Smooth muscle cell (in vitro differentiated cells): Measurements from ENCODE around the gene ELMO3. TPM values are rescaled to one million over a fixed set of nuclear protein-coding genes. Genes with fewer than 3 reads are reported as not detected.

Source experiments
- DNase-seq: peaks from one replicate; lab custom pipeline; 2025; ENCODE audit not compliant: unreplicated experiment; lab: John Stamatoyannopoulos, UW
- H2AFZ ChIP-seq: fragments of 200-600 bp; sonication (generic); 2 replicates; pipeline ENCODE4 v1.6.0; 2016; ENCODE audit warnings: antibody characterized with exemption, low read depth, mild to moderate bottlenecking
- H3F3A ChIP-seq: fragments of 200-600 bp; sonication (generic); 2 replicates; pipeline ENCODE4 v1.6.0; 2017; ENCODE audit warnings: antibody characterized with exemption, low read depth
- H3K27ac ChIP-seq: fragments of 200-600 bp; sonication (generic); 2 replicates; pipeline ENCODE4 v1.5.1; 2016; ENCODE audit warnings: low read depth, mild to moderate bottlenecking
- H3K27me3 ChIP-seq: fragments of 200-600 bp; sonication (generic); 2 replicates; pipeline ENCODE4 v1.6.1; 2016; ENCODE audit warnings: low read depth, mild to moderate bottlenecking
- H3K36me3 ChIP-seq: fragments of 200-600 bp; sonication (generic); 2 replicates; pipeline ENCODE4 v1.5.1; 2016; ENCODE audit warnings: low read depth
- H3K4me1 ChIP-seq: fragments of 200-600 bp; sonication (generic); 2 replicates; pipeline ENCODE4 v1.5.1; 2016; ENCODE audit warnings: low read depth
- H3K4me2 ChIP-seq: fragments of 200-600 bp; sonication (generic); 2 replicates; pipeline ENCODE4 v1.6.0; 2016; ENCODE audit warnings: mild to moderate bottlenecking
- H3K4me3 ChIP-seq: fragments of 200-600 bp; sonication (generic); 2 replicates; pipeline ENCODE4 v1.5.1; 2016; ENCODE audit warnings: mild to moderate bottlenecking
- H3K79me2 ChIP-seq: fragments of 200-600 bp; sonication (generic); 2 replicates; pipeline ENCODE4 v1.6.0; 2016; ENCODE audit warnings: low read depth, mild to moderate bottlenecking
- H3K9ac ChIP-seq: fragments of 200-600 bp; sonication (generic); 2 replicates; pipeline ENCODE4 v1.6.0; 2016; ENCODE audit warnings: low read depth
- H3K9me3 ChIP-seq: fragments of 200-600 bp; sonication (generic); replicated peaks from 2 replicates; pipeline ENCODE4 v1.5.1; 2016; ENCODE audit warnings: low read depth
- H4K20me1 ChIP-seq: fragments of 200-600 bp; sonication (generic); 2 replicates; pipeline ENCODE4 v1.6.0; 2016; ENCODE audit warnings: low read depth
- CTCF ChIP-seq: fragments of 200-600 bp; sonication (generic); IDR thresholded peaks from 2 replicates; pipeline ENCODE4 v1.5.1; 2017; ENCODE audit warnings: borderline replicate concordance, mild to moderate bottlenecking, antibody characterized with exemption; ENCODE audit not compliant: insufficient read depth, poor library complexity, severe bottlenecking
- WGBS: methylation state at CpG from one replicate; pipeline ENCODE4 v1.1.7; 2016; ENCODE audit warnings: low lambda C conversion rate; 5-methylcytosine and 5-hydroxymethylcytosine counted together
- polyA plus RNA-seq: library from polyadenylated mRNA; unstranded; fragments of >200 nt; fragmentation: Nextera tagmentation; extraction: Ambion mirVana; gene quantifications from 2 replicates; pipeline ENCODE4 v1.2.1, GENCODE V29; 2016
- total RNA-seq: library from RNA; depleted of rRNA; stranded (reverse); fragments of >200 nt; gene quantifications from 2 replicates; pipeline ENCODE4 v1.2.3, GENCODE V29; 2014

Gene ELMO3
- total and polyA plus RNA-seq, 2 experiments from 2014 or later = 2.2 to 6.7 TPM

- Histone ChIP-seq H3K79me2 (no peaks in the 10 kb centered on the region), H3F3A (no peaks in the 10 kb centered on the region), H2AFZ (no peak overlapping the region), H3K9me3 (no peaks in the 10 kb centered on the region), H3K4me3 (peak overlapping the region; percentile 40), H4K20me1 (peaks cover 40% of the 10 kb centered on the region), H3K9ac (no peak overlapping the region), H3K36me3 (no peaks in the 10 kb centered on the region), H3K4me1 (peaks cover 11% of the 10 kb centered on the region), H3K4me2 (peak overlapping the region; percentile 87), H3K27me3 (peaks cover 72% of the 10 kb centered on the region), H3K27ac (no peak overlapping the region)
- no peak for DNase-seq
- TF ChIP-seq CTCF = no peak
- WGBS = 8% methylated on average over 44 of the region's 44 CpGs
These were observed 36.3 kb upstream of the ELMO3 start for GRCh38 chr16:67162506-67163163.

- Histone ChIP-seq H3K4me1 (peaks cover 11% of the 10 kb centered on the region), H3F3A (no peaks in the 10 kb centered on the region), H3K9ac (no peak overlapping the region), H2AFZ (no peak overlapping the region), H4K20me1 (peaks cover 33% of the 10 kb centered on the region), H3K27me3 (peaks cover 65% of the 10 kb centered on the region), H3K4me2 (peak overlapping the region; percentile 87), H3K27ac (no peak overlapping the region), H3K9me3 (no peaks in the 10 kb centered on the region), H3K79me2 (no peaks in the 10 kb centered on the region), H3K4me3 (peak overlapping the region; percentile 40), H3K36me3 (no peaks in the 10 kb centered on the region)
- TF ChIP-seq CTCF = no peak
- 5% methylated on average over 90 of the region's 99 CpGs for WGBS
- DNase-seq = no peak
These were observed 35.5 kb upstream of the ELMO3 start for GRCh38 chr16:67163164-67163998.

- Histone ChIP-seq H3K4me1 (peaks cover 13% of the 10 kb centered on the region), H3K36me3 (no peaks in the 10 kb centered on the region), H3K27me3 (peaks cover 65% of the 10 kb centered on the region), H3K79me2 (no peaks in the 10 kb centered on the region), H3K9ac (no peak overlapping the region), H3K27ac (no peak overlapping the region), H3K9me3 (no peaks in the 10 kb centered on the region), H3K4me2 (peak overlapping the region; percentile 87), H4K20me1 (peaks cover 29% of the 10 kb centered on the region), H3F3A (no peaks in the 10 kb centered on the region), H3K4me3 (peak overlapping the region; percentile 40), H2AFZ (no peak overlapping the region)
- TF ChIP-seq CTCF = no peak
- 6% methylated on average over 34 of the region's 34 CpGs for WGBS
- DNase-seq = no peak
These were observed 34.9 kb upstream of the ELMO3 start for GRCh38 chr16:67163999-67164558.
